ENCODE results near the gene CHTF8. TPM values are rescaled to one million over a fixed set of nuclear protein-coding genes. Genes with fewer than 3 reads are reported as not detected.

Gene CHTF8
- total RNA-seq, 6 donors from 2014 or later: 33.5 to 103 (median 70.6) TPM

DNA sequence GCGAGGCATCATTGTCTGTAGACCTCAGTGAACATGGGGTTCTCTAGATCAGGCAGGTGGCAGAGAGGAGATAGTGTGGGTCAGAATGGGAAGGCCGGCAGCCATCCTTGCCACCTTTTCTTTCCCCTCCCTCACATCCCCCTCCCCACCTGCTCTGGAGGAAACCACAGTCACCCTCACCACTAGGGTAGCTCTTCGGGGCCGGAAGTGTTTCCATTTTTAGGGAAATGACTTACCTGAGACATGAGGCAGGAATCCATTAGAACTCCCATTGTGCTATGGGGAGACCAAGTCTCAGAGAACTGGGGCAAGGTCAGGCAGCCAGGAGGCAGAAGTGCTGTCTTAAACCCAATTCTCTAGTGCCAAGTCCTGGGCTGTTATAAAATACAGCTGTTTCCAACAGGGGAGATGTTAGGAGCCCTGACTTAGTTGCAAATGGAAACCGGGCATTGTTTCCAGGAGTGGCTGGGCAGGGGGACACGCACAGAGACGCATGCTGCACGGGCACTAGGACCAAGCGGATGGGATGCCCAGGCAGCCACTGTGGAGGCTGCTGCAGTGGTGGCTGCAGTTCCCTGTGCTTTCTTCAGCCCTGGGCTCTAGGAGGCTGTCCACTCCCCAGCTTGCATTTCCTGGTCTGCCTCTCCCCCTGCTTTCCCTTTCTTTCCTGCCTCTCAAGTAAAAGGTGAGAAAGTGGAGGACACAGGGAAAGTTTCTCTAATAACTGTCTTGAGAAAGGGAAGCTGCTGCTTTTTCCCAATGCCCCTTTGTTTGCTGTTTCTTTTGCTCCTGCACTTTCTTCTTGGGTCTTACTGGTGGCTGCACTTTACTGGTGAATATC, 24.1 kb downstream of the CHTF8 start:
- 56 to 63% methylated on average over 7 to 9 of the region's 9 CpGs for WGBS, 2 donors
- peak in 1 of 2 donors; percentile 55 for DNase-seq

DNA sequence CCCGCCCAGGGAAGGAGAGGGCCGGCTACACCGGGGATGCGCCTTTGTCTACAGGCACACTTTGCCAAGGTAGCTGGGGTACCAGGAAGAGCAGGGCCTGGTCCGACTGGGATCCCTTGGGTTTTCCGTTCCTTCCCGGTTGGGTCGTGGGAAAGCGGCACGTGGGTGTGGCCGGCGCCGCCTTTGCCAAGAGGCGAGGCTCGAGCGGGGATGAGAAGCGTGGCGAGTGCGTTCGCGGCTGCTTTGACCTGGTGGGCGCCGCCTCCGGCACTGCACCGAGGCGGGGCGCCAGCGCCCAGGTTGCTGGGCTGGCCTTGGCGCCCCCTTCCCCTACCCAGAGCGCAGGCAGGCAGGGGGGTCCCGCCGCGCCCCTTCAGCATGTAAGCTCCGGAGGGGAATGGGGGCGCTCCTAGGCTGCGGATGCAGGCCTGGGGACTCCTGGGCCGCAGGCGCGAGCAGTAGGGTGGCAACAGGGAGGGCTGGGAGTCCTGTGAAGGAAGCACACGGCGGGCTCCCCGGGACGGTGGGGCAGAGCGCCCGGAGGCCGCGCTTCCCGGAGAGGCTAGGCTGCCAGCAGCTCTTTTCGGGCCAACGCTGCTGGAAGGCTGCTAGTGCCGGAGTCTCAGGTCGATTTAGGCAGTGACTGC, 24.9 kb downstream of the CHTF8 start:
- peak overlapping the region in 3 of 4 donors; percentile 45 to 67 (median 54) for H3K4me3 ChIP-seq
- H3K27me3 ChIP-seq: peaks cover 0 to 19% (median 8%) of the 10 kb centered on the region in 4 donors
- H3K4me1 ChIP-seq: peaks cover 25 to 42% (median 29%) of the 10 kb centered on the region in 4 donors
- ATAC-seq (ENCODE audit: low FRiP score in 2 of 2) (peak in 1 of 2 donors; percentile 37), DNase-seq (peak; percentile 41 to 90)
- WGBS, 2 donors: 5% methylated on average over 35 of the region's 52 CpGs; no CpG with 5 or more reads in 1 of the 2 donors
- TF ChIP-seq, protein P1, sequence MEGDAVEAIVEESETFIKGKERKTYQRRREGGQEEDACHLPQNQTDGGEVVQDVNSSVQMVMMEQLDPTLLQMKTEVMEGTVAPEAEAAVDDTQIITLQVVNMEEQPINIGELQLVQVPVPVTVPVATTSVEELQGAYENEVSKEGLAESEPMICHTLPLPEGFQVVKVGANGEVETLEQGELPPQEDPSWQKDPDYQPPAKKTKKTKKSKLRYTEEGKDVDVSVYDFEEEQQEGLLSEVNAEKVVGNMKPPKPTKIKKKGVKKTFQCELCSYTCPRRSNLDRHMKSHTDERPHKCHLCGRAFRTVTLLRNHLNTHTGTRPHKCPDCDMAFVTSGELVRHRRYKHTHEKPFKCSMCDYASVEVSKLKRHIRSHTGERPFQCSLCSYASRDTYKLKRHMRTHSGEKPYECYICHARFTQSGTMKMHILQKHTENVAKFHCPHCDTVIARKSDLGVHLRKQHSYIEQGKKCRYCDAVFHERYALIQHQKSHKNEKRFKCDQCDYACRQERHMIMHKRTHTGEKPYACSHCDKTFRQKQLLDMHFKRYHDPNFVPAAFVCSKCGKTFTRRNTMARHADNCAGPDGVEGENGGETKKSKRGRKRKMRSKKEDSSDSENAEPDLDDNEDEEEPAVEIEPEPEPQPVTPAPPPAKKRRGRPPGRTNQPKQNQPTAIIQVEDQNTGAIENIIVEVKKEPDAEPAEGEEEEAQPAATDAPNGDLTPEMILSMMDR (IDR thresholded peaks at IDR 0.05): no peak
- no peak for TF ChIP-seq POLR2A (IDR thresholded peaks at IDR 0.05)
- TF ChIP-seq POLR2AphosphoS5 (IDR thresholded peaks at IDR 0.05): no peak
- no peak for TF ChIP-seq EP300 (IDR thresholded peaks at IDR 0.05)
- H3K27ac ChIP-seq: peak overlapping the region in 2 of 4 donors; percentile 42 to 55
- H3K36me3 ChIP-seq: peaks cover 6 to 20% (median 10%) of the 10 kb centered on the region in 4 donors
- H3K9me3 ChIP-seq: no peaks in the 10 kb centered on the region

More for the DNA sequence above, 24.1 kb downstream of the CHTF8 start:
- TF ChIP-seq POLR2AphosphoS5 (IDR thresholded peaks at IDR 0.05): no peak
- TF ChIP-seq EP300 (IDR thresholded peaks at IDR 0.05): no peak
- TF ChIP-seq, protein P1 (IDR thresholded peaks at IDR 0.05): no peak
- TF ChIP-seq POLR2A (IDR thresholded peaks at IDR 0.05): no peak
- Histone ChIP-seq H3K4me1 (peaks cover 25 to 42% (median 29%) of the 10 kb centered on the region in 4 donors), H3K9me3 (no peaks in the 10 kb centered on the region), H3K27ac (no peak overlapping the region), H3K27me3 (peaks cover 0 to 19% (median 8%) of the 10 kb centered on the region in 4 donors), H3K4me3 (peak overlapping the region in 3 of 4 donors; percentile 45 to 67 (median 54)), H3K36me3 (peaks cover 6 to 25% (median 10%) of the 10 kb centered on the region in 4 donors)
- no peak for ATAC-seq (ENCODE audit: low FRiP score in 2 of 2)

DNA sequence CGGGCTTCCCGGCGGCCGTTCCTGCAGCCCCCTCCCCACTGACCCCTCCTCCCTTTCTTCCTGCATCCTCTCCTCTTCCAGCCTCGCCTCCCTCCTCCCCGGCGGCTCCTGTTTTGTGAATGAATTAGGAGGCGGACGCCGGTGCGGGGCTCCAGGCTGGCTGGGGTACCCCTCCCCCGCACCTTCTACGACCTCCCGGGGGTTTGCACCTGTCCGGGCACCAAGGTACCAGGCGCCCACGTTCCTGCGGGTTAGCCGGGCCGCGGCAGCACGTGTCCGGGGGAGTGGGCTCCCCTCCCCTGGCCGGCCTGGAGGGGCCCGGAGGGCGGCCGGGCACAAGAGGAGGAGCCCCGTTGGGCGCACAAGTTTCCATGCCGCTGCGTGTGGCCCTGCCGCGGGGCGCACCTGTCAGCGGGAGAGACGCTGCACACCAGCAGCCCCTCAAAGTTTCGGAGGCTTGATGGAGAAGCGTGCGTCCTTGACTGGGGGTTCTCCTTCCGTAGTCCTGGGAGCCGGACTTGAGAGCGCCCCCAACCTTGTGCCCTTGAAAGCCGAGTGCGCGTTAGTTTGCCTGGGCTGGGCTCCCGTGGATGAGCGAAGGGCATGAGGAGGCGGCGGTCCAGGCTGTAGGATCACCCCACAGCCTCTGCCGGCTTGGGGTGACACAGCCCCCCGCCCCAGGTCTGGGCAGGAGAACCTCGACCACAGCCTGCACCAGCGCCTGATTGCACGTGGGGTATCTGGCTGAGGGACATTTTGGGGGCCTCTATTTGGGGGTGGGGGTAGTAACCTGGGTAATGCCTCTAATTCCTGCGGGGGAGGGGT, 25.7 kb downstream of the CHTF8 start:
- WGBS, 2 donors: 0% methylated on average over 2 to 27 of the region's 55 CpGs
- DNase-seq: peak in 1 of 2 donors; percentile 84
- H3K9me3 ChIP-seq: no peaks in the 10 kb centered on the region
- peaks cover 24 to 45% (median 28%) of the 10 kb centered on the region in 4 donors for H3K4me1 ChIP-seq
- H3K36me3 ChIP-seq: peaks cover 6 to 20% (median 10%) of the 10 kb centered on the region in 4 donors
- H3K27me3 ChIP-seq: peaks cover 0 to 19% (median 8%) of the 10 kb centered on the region in 4 donors
- TF ChIP-seq POLR2AphosphoS5 (IDR thresholded peaks at IDR 0.05): no peak
- TF ChIP-seq POLR2A (IDR thresholded peaks at IDR 0.05): no peak
- no peak for TF ChIP-seq EP300 (IDR thresholded peaks at IDR 0.05)
- TF ChIP-seq, protein P1 (IDR thresholded peaks at IDR 0.05): no peak
- H3K27ac ChIP-seq: peak overlapping the region in 2 of 4 donors; percentile 42 to 72
- peak overlapping the region; percentile 5 to 67 (median 50) for H3K4me3 ChIP-seq
- no peak for ATAC-seq (ENCODE audit: low FRiP score in 2 of 2)

DNA sequence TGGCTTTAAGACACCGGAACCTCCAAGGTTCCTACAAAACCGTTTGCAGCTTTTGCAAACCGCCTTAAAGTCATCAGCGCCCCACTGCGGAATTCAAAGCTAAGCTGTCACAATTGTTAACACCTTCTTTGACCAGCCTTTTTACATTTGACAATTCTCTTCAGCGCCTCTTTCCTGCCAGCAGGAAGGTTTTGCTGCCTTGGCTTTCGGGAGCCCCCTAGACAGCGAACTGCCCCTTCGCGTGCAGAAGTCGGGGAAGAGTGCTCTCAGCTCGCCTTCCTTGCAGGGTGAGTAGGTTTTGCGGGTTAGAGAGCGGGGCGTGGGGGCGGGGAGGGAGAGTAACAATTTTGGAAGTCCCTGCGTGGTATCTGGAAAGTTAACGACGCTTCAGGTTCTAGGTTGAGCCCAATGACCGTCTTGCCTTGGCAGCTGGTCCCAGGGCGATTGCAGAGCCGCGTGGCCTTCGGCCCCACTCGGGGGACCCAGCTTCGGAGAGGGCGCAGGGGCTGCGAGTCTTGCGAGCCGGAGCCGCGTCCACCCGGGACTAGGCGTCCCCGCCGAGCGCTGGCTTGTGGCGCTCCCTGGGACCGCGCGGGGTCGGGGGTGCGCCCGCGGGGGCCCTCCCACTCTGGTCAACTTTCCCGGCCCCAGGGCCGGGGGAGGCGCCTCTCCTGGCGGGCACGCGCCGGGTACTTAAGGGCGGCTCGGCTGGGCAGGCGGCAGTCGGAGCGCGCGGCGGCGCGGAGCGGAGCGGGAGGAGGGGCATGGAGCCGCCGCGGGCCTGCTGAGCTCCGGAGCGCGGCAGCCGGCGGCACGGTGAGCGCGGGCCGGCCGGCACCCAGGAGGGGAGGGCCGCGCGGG, 26.7 kb downstream of the CHTF8 start, which contains the start of gene HAS3:
Gene HAS3 (plus strand): TSS at position 153 of the 861 bp plus-strand sequence. CDS start 3,743 bp downstream, outside the sequence.
- TF ChIP-seq, protein P1 (IDR thresholded peaks at IDR 0.05): peak in 1 of 6 experiments; percentile 30
- peak in 1 of 4 donors; percentile 84 for TF ChIP-seq POLR2A (IDR thresholded peaks at IDR 0.05)
- TF ChIP-seq EP300 (IDR thresholded peaks at IDR 0.05): no peak
- TF ChIP-seq POLR2AphosphoS5 (IDR thresholded peaks at IDR 0.05): peak in 1 of 2 donors; percentile 58
- H3K9me3 ChIP-seq: no peaks in the 10 kb centered on the region
- peak; percentile 72 to 95 for DNase-seq
- peaks cover 0 to 19% (median 8%) of the 10 kb centered on the region in 4 donors for H3K27me3 ChIP-seq
- peaks cover 6 to 16% (median 10%) of the 10 kb centered on the region in 4 donors for H3K36me3 ChIP-seq
- peak; percentile 54 to 75 for ATAC-seq (ENCODE audit: low FRiP score in 2 of 2)
- peaks cover 24 to 45% (median 31%) of the 10 kb centered on the region in 4 donors for H3K4me1 ChIP-seq
- WGBS, 2 donors: 2% methylated on average over 7 to 25 of the region's 80 CpGs
- peak within 1 kb of the TSS; percentile 32 to 72 (median 44) for H3K27ac ChIP-seq
- peak within 1 kb of the TSS; percentile 45 to 67 (median 54) for H3K4me3 ChIP-seq

All from upper lobe of left lung (tissue), 6 donors.